Brain pericyte (primary cell): ENCODE data around the gene FADD.
A peak's percentile ranks its signal among the peaks of the same experiment; 100 is the strongest.

Source experiments
- DNase-seq: peaks from one replicate; pipeline ENCODE4 v3.0.0-alpha.2; 2012; ENCODE audit warnings: low read depth, low spot score

The FADD gene

DNA sequence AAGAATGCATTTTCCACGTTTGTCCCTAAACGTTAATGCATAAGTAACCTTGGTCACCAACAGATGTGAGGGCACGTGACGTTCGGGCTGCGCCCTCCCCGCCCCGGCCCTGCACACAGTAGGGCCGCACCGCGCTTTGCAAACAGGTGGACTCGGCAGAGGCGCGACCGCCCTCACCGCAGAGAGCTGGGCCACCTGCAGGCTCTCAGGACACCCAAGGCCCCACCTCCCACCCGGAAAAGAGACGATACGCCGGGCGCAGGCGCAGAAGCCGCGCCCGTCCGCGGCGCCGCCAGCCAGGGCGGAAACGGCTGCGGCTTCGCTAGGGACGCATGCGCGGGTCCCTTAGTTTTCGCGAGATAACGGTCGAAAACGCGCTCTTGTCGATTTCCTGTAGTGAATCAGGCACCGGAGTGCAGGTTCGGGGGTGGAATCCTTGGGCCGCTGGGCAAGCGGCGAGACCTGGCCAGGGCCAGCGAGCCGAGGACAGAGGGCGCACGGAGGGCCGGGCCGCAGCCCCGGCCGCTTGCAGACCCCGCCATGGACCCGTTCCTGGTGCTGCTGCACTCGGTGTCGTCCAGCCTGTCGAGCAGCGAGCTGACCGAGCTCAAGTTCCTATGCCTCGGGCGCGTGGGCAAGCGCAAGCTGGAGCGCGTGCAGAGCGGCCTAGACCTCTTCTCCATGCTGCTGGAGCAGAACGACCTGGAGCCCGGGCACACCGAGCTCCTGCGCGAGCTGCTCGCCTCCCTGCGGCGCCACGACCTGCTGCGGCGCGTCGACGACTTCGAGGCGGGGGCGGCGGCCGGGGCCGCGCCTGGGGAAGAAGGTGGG lies at the start of gene FADD:
Gene FADD (plus strand): TSS at position 377 of the 831 bp plus-strand sequence. CDS start 164 bp downstream, at position 541.
- DNase-seq = peak; percentile 75

DNA sequence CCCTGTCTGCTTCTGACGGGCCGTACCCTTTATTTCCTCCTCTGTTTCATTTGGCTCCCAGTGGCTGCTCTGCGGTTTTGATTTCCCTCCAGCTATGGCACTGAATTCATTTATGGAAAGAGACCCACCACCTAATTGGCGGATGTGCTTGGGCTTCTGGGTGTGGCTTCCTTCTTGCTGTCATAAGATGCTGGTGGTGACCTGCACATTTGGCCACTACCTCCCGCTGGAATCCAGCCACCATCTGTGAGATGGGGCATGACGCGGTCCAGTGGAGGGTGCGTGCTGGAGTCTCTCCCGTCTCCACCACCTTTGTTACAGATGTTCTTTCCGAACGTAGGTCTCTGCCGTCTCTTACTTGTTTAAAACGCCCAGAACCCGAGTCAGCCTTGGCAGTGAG lies 47.7 kb upstream of the FADD start:
- DNase-seq = no peak

- DNase-seq = no peak
Observed at GRCh38 chr11:70156291-70157037, 46.6 kb upstream of the FADD start.

GRCh38 chr11:70158201-70158600 lies 44.9 kb upstream of the FADD start:
- DNase-seq = no peak

- DNase-seq = no peak
Observed at GRCh38 chr11:70158757-70159389, 44.2 kb upstream of the FADD start.

DNA sequence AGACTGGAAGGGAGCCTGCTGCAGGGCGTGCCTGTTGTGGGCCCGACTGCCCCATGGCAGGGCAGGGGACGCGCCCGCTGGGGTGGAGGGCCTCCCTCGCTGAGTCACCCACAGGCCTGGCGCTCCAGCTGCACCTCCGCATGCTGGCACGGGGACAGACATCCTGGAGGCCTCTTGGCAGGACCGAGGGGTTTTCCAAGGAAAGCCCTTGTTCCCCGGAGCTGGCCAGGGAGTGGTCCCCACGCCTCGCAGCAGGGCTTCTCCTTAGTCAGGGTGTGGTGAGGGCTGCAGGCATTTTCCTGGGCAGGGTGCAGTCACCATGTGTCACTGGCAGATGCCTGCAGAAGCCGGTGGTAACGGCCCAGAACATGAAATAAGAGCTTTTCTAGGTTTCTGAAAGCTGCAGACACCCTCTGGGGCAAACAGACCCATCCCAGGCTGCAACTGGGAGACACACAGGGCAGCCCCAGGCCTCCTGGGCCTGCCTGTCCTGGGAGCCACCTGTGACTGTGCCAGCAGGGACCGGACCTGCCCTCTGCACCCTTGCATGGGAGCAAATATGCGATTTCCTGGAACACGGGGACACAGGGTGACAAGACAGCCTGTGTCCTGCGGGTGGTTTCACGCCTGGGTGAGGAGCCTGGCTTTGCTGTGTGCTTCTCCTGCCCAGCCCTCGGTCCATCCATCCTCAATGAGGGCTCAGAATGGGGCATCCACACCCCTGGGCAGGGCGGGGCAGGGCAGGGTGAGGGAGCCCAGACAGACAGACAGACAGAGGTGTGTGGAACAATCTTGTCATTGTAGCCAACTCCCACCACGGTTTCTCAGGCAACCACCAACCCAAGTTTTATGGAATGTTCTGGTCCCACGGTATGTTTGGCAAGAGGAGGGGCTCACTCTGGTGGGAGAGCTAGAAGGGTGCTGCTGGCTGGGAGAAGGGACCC lies 43.2 kb upstream of the FADD start:
- no peak for DNase-seq

GRCh38 chr11:70161043-70161625 lies 42.0 kb upstream of the FADD start:
- DNase-seq = no peak

DNA sequence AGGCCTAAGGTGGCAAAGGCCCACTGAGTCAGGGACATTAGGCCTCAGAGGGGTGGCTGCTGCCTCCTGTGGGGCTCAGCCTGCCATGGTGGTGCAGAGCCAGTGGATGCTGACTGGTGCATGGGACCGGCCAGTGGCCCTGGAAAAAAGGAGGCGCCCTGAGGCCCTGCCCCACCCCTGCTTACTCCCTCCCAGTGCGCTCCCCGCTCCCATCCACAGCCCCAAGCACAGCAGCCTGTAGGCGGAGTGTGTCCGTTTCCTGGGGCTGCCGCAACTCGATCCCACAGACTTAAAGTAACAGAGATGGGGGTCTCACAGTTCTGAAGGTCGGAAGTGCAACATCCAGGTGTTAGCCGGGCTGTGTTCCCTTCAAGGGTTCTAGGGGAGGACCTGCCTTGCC lies 38.4 kb upstream of the FADD start:
- no peak for DNase-seq

DNA sequence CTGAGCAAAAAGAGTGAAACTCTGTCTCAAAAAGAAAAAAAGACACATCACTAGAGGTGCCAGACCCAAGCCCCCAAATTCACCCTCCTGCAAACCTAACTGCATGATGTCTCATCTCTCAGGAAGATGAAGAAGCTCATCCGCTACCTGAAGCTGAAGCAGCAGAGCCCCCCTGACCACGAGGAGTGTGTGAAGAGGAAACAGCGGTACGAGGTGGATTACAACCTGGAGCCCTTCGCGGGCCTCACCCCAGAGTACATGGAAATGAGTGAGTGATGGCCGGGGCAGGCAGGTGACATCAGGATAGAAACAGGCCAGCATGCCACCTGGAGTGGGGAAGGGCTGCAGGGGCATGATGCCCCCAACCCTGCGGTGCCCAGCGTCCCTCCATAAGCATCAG lies 36.0 kb upstream of the FADD start:
- DNase-seq = no peak

DNA sequence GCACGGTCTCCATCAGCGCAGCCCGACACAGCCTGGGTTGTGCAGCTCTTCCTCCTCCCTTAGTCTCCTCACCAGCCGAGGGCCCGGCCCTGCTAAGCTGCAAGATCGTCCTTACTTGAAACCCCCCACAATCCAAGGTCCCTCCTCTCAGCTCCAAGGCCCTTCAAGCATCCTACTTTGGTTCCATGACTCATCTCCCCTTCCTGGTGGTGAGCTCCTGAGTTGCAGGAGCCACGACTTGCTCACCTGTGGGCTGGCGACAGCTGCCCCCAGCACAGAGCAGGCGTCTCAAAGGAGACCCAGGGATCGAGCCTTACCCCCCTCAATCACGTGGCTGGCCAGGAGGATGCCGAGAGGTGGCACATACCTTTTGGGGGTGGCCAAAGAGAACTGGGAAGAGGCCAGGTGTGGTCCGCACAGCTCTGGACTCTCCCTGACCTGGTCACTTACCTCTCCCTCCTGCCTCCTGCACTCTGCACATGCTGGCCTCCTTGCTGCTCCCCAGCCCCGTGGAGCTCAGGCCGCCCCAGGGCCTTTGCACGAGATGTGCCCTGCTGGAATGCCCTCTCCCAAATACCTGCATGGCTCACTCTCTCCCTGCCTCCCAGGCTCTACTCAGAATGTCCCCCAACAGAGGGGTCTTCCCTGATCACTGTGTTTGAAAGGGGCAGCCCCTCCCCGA lies 35.2 kb upstream of the FADD start:
- DNase-seq = no peak

GRCh38 chr11:70168405-70168754 lies 34.7 kb upstream of the FADD start:
- no peak for DNase-seq

GRCh38 chr11:70169127-70169526 lies 34.0 kb upstream of the FADD start:
- no peak for DNase-seq

DNA sequence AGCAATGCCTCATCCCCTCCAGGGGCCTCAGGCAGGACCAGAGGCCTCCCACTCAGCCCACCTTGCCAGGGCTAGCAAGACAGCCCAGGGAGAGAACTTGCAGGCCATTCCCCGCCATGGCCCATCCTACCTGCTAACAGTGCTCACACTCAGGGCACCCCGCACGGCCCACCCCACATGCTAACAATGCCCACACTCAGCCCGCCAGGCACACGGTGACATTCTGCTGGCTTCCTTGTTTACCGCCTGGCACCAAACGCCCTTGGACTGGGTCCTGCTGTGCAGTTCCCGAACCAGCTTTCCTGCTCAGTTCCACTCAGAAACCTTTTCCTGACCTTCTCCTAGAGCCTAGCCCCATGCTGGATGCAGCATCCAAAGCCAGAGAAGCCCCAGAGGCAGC lies 33.5 kb upstream of the FADD start:
- no peak for DNase-seq

DNA sequence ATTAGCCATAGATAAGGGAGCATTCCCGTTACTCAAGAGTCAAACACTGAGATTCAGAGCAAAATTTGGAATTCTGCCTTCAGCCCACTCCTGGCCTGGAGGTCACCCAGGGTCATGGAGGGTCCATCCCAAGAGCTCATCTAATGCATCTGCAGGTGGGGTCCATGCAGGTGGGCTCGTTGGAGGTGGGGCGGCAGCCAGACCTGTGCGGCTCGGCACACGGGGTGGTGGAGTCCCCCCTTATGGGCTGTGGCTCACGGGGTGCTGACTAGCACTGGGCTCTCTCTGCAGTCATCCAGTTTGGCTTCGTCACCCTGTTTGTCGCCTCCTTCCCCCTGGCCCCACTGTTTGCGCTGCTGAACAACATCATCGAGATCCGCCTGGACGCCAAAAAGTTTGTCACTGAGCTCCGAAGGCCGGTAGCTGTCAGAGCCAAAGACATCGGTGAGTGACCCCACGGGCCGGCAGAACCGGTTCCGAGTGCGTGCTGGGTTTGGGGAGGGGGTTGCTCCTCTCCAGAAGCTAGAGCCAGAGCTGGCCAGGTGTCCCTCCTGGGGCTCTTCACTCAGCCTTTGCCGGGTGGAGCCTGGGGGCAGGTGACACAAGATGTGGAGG lies 32.4 kb upstream of the FADD start:
- DNase-seq = no peak

DNA sequence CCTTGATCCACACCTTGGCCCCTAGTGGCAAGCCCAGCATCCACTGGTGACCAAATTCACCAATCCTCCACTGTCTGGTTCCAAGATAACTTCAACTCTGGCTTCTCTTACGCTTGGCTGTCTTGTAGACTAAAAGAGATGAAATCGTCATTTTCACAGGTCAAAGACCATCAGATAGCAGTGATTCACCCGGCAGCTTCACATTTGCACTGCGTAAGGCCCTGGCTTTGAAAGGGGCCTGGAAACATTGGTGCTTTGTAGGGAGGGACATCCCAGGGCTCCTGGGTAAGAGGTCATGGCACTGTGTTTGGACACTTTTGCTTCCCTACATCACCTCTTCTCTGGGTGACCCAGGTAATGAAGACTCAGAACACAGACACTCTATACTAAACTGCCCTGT lies 30.1 kb upstream of the FADD start:
- DNase-seq = no peak

DNA sequence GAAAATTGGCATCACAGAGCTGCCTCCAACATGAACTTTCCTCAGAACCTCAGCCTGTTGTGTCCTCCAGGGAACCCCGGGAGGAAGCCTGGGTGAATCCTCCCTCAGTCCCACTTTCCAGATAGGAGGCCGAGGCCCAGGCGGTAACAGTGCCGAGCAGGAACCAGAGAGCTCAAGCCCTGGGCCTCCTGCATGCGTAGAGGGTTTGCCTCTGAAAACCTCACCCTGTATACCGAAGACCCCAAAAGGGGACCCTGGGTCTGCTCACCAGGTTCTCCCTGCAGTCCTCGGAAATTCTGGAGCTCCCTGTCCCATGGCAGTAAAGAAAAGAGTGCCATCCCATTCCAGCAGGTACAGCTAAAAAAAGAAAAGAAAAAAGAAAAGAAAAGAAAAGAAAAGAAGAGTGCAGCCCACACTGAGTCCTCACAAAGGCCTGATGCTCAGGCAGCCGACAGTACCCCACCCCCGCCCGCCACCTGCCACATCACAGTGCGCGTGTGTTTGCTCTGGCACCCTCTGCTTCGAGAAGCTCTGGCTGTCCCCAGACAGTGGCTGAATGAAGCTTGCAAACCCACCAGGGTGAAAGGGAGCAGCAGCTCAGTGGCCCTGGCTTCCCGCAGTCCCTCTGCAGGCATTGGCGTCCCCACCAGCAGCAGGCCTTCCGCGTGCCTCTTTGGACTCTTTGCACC lies 28.4 kb upstream of the FADD start:
- no peak for DNase-seq

GRCh38 chr11:70175236-70175698 lies 27.8 kb upstream of the FADD start:
- no peak for DNase-seq

DNA sequence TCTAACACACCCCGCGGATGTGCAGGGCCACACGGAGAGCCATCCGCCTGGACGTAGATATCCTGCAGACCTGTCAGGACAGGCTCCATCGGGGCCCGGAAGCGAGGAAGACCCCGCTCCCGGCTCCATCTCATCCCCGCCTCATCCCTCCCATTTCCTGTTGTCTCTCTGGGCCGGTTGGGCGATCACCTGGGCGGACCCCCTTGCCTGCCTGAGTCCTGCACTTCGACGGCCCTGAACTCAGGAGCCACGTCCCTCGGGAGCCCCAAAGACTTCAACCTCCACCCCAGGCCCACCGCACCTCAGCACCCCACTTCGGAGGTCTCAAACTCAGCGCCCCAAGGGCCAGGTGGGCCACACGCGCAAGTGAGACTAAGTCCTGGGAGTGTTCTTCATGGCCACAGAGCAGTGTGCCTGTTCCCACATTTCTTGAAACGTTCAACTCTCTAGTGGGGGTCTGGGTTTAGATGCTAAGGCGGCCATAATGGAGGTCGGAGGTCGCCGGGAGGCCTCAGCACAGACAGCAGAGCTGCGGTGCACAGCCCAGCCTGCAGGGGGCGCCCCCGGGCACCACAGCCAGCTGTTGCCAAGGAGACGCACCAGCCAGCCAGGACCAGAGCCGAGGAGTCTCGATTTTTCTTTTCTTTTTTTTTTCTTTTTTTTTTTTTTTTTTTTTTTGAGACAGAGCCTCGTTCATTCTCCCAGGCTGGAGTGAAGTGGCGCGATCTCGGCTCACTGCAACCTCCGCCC lies 26.0 kb upstream of the FADD start:
- no peak for DNase-seq

DNA sequence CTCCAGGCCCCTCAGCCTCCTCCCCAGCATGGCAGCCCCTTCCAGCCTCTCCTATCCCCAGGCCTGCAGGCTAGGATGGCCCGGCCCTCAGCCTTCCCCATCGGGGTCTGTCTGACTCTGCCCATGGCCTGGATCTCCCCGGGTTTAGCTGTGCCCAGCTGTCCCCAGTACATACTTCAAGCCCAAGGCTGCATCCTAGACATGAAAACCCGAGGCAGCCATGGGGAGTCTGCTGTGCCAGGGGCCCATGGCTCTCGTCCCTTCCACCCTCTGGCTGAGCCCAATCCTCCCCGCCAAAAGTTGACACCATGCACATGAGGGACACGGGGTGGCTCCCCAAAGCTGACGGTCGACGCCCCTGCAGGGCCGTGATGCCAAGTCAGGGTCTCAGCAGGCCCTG lies 22.2 kb upstream of the FADD start:
- DNase-seq = no peak
